Measurements from ENCODE around the gene OXSM.

OXSM gene

GRCh38 chr3:25789596-25790556 lies at the start of gene OXSM:
TSS of gene OXSM (plus strand) at chr3:25790090. CDS start at chr3:25791021, 931 bp downstream.
- TF ChIP-seq, protein P1, sequence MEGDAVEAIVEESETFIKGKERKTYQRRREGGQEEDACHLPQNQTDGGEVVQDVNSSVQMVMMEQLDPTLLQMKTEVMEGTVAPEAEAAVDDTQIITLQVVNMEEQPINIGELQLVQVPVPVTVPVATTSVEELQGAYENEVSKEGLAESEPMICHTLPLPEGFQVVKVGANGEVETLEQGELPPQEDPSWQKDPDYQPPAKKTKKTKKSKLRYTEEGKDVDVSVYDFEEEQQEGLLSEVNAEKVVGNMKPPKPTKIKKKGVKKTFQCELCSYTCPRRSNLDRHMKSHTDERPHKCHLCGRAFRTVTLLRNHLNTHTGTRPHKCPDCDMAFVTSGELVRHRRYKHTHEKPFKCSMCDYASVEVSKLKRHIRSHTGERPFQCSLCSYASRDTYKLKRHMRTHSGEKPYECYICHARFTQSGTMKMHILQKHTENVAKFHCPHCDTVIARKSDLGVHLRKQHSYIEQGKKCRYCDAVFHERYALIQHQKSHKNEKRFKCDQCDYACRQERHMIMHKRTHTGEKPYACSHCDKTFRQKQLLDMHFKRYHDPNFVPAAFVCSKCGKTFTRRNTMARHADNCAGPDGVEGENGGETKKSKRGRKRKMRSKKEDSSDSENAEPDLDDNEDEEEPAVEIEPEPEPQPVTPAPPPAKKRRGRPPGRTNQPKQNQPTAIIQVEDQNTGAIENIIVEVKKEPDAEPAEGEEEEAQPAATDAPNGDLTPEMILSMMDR (IDR thresholded peaks at IDR 0.05; ENCODE audit: low read depth, low read length, missing control alignments) = peak; percentile 2
- in situ Hi-C loops (cut with HindIII; ENCODE audit: low pct_ligation_motif_present, low sequenced_read_pairs) = no loop called here
- H3K27me3 ChIP-seq (replicated peaks) = no peaks in the 10 kb centered on the region
- DNase-seq = peak; percentile 92
- no peaks in the 10 kb centered on the region for H3K36me3 ChIP-seq (replicated peaks)
- H3K4me3 ChIP-seq (ENCODE audit: low read depth, low read length) = peak within 1 kb of the TSS; percentile 77
- H3K27ac ChIP-seq = peak within 1 kb of the TSS; percentile 90

GRCh38 chr3:25744470-25744869 lies 45.4 kb upstream of the OXSM start:
- in situ Hi-C loops (cut with HindIII; ENCODE audit: low pct_ligation_motif_present, low sequenced_read_pairs) = no loop called here
- no peak for DNase-seq
- H3K36me3 ChIP-seq (replicated peaks) = peaks cover 3% of the 10 kb centered on the region
- TF ChIP-seq, protein P1 (IDR thresholded peaks at IDR 0.05; ENCODE audit: low read depth, low read length, missing control alignments) = no peak
- H3K27ac ChIP-seq = no peak overlapping the region
- no peak overlapping the region for H3K4me3 ChIP-seq (ENCODE audit: low read depth, low read length)
- H3K27me3 ChIP-seq (replicated peaks) = no peaks in the 10 kb centered on the region

DNA sequence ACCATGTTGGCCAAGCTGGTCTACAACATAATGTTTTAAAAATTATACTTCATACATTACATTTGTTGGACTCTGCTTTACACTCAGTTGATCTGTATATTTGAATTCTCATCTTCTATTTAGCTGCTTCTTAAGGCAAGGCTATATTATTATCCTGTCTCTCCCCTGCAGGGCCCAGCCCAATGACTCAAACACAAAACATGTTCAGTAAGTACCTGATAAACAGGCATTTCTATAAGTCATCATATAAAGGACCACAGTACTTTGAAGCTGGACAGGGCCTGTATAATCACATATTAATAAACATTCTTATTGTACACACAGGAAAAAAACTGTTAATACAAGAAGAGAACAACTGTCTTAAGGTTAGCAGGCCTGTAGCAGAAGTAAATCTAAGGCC lies 42.9 kb upstream of the OXSM start:
- Histone ChIP-seq H3K27me3 (replicated peaks) (no peaks in the 10 kb centered on the region), H3K36me3 (replicated peaks) (peaks cover 6% of the 10 kb centered on the region), H3K4me3 (ENCODE audit: low read depth, low read length) (no peak overlapping the region), H3K27ac (no peak overlapping the region)
- in situ Hi-C loops (cut with HindIII; ENCODE audit: low pct_ligation_motif_present, low sequenced_read_pairs) = no loop called here
- TF ChIP-seq, protein P1 (IDR thresholded peaks at IDR 0.05; ENCODE audit: low read depth, low read length, missing control alignments) = no peak
- peak; percentile 0 for DNase-seq

GRCh38 chr3:25748189-25748588 lies 41.7 kb upstream of the OXSM start:
- Histone ChIP-seq H3K36me3 (replicated peaks) (peaks cover 6% of the 10 kb centered on the region), H3K4me3 (ENCODE audit: low read depth, low read length) (no peak overlapping the region), H3K27ac (no peak overlapping the region), H3K27me3 (replicated peaks) (no peaks in the 10 kb centered on the region)
- in situ Hi-C loops (cut with HindIII; ENCODE audit: low pct_ligation_motif_present, low sequenced_read_pairs) = no loop called here
- no peak for DNase-seq
- TF ChIP-seq, protein P1 (IDR thresholded peaks at IDR 0.05; ENCODE audit: low read depth, low read length, missing control alignments) = no peak

- Histone ChIP-seq H3K27me3 (replicated peaks) (no peaks in the 10 kb centered on the region), H3K27ac (no peak overlapping the region), H3K36me3 (replicated peaks) (peaks cover 6% of the 10 kb centered on the region), H3K4me3 (ENCODE audit: low read depth, low read length) (no peak overlapping the region)
- TF ChIP-seq, protein P1 (IDR thresholded peaks at IDR 0.05; ENCODE audit: low read depth, low read length, missing control alignments) = no peak
- DNase-seq = no peak
- in situ Hi-C loops (cut with HindIII; ENCODE audit: low pct_ligation_motif_present, low sequenced_read_pairs) = no loop called here
Measured at GRCh38 chr3:25749031-25749581, 40.8 kb upstream of the OXSM start.

Measured in brain microvascular endothelial cell (primary cell).